SK-N-SH treated with all-trans-retinoic acid at 6 μM for 48 hours (cell line): Measurements from ENCODE around the gene CPA5.
A peak's percentile ranks its signal among the peaks of the same experiment; 100 is the strongest.

Experiments used
- ATAC-seq: fragments of 200-7000 bp; cut with Tn5 transposase; 3 replicates; pipeline ENCODE4 v1.9.1; 2020; ENCODE audit warnings: mild to moderate bottlenecking, moderate library complexity
- ARNTL ChIP-seq: fragments of 450-650 bp; formaldehyde crosslinking; IDR thresholded peaks from 2 replicates; pipeline ENCODE4 v1.5.0; 2020; ENCODE audit warnings: low read depth, mild to moderate bottlenecking, moderate library complexity, borderline replicate concordance
- BACH2 ChIP-seq: fragments of 250-450 bp; sonication (Bioruptor Pico); IDR thresholded peaks from 2 replicates; pipeline ENCODE4 v1.9.0; 2021; ENCODE audit warnings: mild to moderate bottlenecking, borderline replicate concordance
- CSDC2 ChIP-seq: fragments of 250-450 bp; sonication (Bioruptor Pico); IDR thresholded peaks from 2 replicates; pipeline ENCODE4 v1.5.0; 2020; ENCODE audit warnings: mild to moderate bottlenecking, moderate library complexity
- ESRRG ChIP-seq: fragments of 250-450 bp; sonication (Bioruptor Pico); IDR thresholded peaks from 2 replicates; pipeline ENCODE4 v1.6.1; 2021; ENCODE audit warnings: mild to moderate bottlenecking
- GLIS3 ChIP-seq: fragments of 250-450 bp; sonication (Bioruptor Pico); IDR thresholded peaks from 2 replicates; pipeline ENCODE4 v1.5.0; 2020; ENCODE audit warnings: mild to moderate bottlenecking, moderate library complexity
- ISL1 ChIP-seq: fragments of 250-450 bp; sonication (Bioruptor Pico); IDR thresholded peaks from 2 replicates; pipeline ENCODE4 v2.1.2; 2022; ENCODE audit warnings: mild to moderate bottlenecking, moderate library complexity
- OSR1 ChIP-seq: fragments of 250-450 bp; sonication (Bioruptor Pico); IDR thresholded peaks from 2 replicates; pipeline ENCODE4 v1.8.0; 2022; ENCODE audit warnings: moderate library complexity, mild to moderate bottlenecking, inconsistent platforms
- PPARA ChIP-seq: fragments of 250-450 bp; sonication (Bioruptor Pico); IDR thresholded peaks from 2 replicates; pipeline ENCODE4 v1.5.0; 2020; ENCODE audit warnings: mild to moderate bottlenecking, borderline replicate concordance
- RARB ChIP-seq: fragments of 250-450 bp; sonication (Bioruptor Pico); IDR thresholded peaks from 2 replicates; pipeline ENCODE4 v1.8.0; 2021; ENCODE audit warnings: mild to moderate bottlenecking, moderate library complexity
- SNAI2 ChIP-seq: fragments of 250-450 bp; sonication (Bioruptor Pico); IDR thresholded peaks from 2 replicates; pipeline ENCODE4 v1.5.0; 2020; ENCODE audit warnings: mild to moderate bottlenecking, moderate library complexity
- TCF4 ChIP-seq: fragments of 250-450 bp; sonication (Bioruptor Pico); IDR thresholded peaks from 2 replicates; pipeline ENCODE4 v1.8.0; 2021; ENCODE audit warnings: mild to moderate bottlenecking, moderate library complexity, borderline replicate concordance
- TOX ChIP-seq: fragments of 250-450 bp; sonication (Bioruptor Pico); IDR thresholded peaks from 2 replicates; pipeline ENCODE4 v1.8.0; 2021; ENCODE audit warnings: mild to moderate bottlenecking, moderate library complexity, borderline replicate concordance
- TSHZ2 ChIP-seq: fragments of 250-450 bp; sonication (Bioruptor Pico); IDR thresholded peaks from 2 replicates; pipeline ENCODE4 v1.5.0; 2020; ENCODE audit warnings: mild to moderate bottlenecking, moderate library complexity
- ZC3H10 ChIP-seq: fragments of 250-450 bp; sonication (Bioruptor Pico); IDR thresholded peaks from 2 replicates; pipeline ENCODE4 v1.5.1; 2021; ENCODE audit warnings: mild to moderate bottlenecking, moderate library complexity
- ZFP3 ChIP-seq: fragments of 250-450 bp; sonication (Bioruptor Pico); IDR thresholded peaks from 2 replicates; pipeline ENCODE4 v1.5.0; 2020; ENCODE audit warnings: mild to moderate bottlenecking, moderate library complexity
- ZFP30 ChIP-seq: fragments of 450-650 bp; formaldehyde crosslinking; IDR thresholded peaks from 2 replicates; pipeline ENCODE4 v1.5.0; 2022; ENCODE audit warnings: mild to moderate bottlenecking, moderate library complexity
- ZNF565 ChIP-seq: fragments of 450-650 bp; formaldehyde crosslinking; conservative IDR thresholded peaks from 2 replicates; pipeline ENCODE4 v1.5.0; 2020; ENCODE audit warnings: low read depth, mild to moderate bottlenecking, moderate library complexity
- ZNF70 ChIP-seq: fragments of 450-650 bp; formaldehyde crosslinking; IDR thresholded peaks from 2 replicates; pipeline ENCODE4 v1.5.0; 2020; ENCODE audit warnings: mild to moderate bottlenecking, moderate library complexity
- ZNF8 ChIP-seq: fragments of 450-650 bp; formaldehyde crosslinking; IDR thresholded peaks from 2 replicates; pipeline ENCODE4 v1.5.0; 2020; ENCODE audit warnings: mild to moderate bottlenecking, moderate library complexity
- TF ChIP-seq, protein P1 (sequence below): fragments of 250-450 bp; sonication (Bioruptor Pico); IDR thresholded peaks from 2 replicates; pipeline ENCODE4 v1.8.0; 2020; ENCODE audit warnings: mild to moderate bottlenecking, moderate library complexity, borderline replicate concordance
- TF ChIP-seq, protein P2 (sequence below): fragments of 250-450 bp; sonication (Bioruptor Pico); IDR thresholded peaks from 2 replicates; pipeline ENCODE4 v1.5.1; 2021; ENCODE audit warnings: mild to moderate bottlenecking, moderate library complexity
- TF ChIP-seq, protein P3 (sequence below): fragments of 250-450 bp; sonication (Bioruptor Pico); IDR thresholded peaks from 2 replicates; pipeline ENCODE4 v1.5.1; 2020; ENCODE audit warnings: low read depth, mild to moderate bottlenecking, moderate library complexity
- TF ChIP-seq, protein P4 (sequence below): fragments of 250-450 bp; sonication (Bioruptor Pico); IDR thresholded peaks from 2 replicates; pipeline ENCODE4 v1.8.0; 2021; ENCODE audit warnings: low read depth, mild to moderate bottlenecking, moderate library complexity, borderline replicate concordance

CPA5 gene

DNA sequence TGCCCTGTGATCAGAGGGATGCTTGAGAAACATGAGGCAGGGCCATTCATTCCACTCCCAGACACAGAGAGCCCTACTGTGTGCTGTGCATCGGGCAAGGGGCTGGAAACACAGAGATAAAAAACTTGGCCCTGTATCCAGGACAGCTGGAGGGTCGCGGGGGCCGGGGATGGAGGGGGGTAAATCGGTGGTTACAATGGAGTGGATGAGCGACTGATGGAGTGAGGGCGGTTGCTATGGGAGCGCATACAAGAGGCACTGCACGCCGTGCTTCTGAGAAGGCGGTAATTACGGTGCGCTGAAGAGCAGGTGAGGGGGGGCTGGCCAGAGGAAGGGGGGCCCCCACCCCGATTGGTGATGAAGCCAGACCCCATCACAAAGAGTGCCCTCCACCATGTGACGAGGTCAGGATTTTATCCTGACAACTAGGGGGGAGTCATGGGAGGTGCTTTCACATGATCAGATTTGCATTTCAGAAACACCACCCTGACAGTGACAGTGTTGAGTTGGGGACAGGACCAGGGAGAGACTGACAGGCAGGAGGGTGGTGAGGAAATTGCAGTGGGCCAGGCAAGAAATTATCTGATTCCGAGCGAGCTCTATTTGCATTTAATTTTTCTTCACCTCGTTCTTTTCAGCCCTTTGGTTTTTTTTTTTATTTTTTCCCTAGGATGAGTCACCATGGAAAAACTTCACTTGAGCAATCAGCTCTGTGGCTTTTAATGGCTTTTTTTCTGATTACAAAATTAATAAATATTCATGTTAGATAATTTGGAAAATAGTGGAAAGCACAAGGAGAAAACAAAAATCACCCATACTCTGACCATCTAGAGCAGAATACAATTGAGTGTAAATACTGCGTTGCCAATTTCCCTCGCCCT lies 7.8 kb downstream of the CPA5 start:
- no peak for ATAC-seq
- TF ChIP-seq ZC3H10 (CRISPR knock-in tag): no peak
- no peak for TF ChIP-seq CSDC2 (CRISPR knock-in tag)
- TF ChIP-seq ZNF8 (CRISPR knock-in tag): no peak
- TF ChIP-seq ISL1 (CRISPR knock-in tag): peak; percentile 77

DNA sequence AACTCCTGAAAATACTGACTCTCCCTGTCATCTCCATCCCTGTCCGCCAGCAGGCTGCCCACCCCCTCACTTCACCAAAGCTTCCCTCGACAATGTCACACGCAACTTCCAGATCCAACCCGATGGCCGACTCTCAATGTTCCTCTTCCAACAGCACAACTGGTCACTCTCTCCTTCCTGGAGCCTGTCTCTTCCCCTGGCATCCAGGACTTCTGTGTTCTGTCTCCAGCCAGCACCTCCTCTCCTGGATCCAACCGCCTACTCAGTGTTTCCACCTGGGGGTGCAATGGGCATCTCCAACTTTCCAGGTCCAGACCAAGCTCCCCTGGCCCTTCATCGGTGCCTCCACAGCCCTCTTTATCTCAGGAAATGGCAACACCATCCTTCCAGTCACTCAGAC lies 8.6 kb downstream of the CPA5 start:
- no peak for TF ChIP-seq OSR1 (CRISPR knock-in tag)
- TF ChIP-seq ARNTL (CRISPR knock-in tag): no peak
- TF ChIP-seq CSDC2 (CRISPR knock-in tag): no peak
- no peak for ATAC-seq

DNA sequence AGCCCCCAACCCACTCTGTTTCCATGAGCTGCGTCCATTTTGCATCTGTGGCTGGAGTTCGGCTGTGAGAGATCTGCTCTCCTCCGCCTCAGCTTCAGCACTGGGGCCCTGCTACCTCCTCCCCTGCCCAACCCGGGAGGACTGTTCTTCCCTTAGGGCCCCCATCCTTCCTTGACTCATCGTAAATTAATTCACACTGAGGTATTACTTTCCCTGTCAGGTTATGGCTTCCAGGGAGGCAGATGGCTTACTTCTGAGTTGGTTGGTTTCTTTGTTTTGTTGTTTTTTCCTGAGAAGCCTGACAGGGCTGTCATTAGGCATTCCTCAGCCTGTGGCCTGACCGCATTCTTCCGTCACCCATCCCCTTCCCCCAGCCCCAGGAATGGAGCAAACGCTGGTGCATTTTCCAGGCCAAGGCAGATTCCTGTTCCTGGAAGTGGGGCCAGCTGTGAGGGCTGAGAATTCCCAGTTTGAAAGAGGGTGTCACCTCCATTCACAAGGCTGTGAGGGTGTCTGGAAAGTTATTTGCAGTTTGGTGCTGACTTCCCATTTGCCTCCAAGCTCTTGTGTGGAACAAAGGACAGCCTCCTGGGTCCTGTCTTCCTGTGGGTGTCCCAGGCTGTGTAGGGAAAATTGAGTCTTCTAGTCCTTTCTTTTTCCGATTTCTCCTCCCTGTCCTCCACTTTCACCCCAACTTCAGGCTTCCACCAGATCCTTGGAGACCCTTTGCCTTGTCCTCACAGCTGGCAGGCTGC lies 11.7 kb downstream of the CPA5 start:
- peak; percentile 94 for ATAC-seq
- 0 out of 2 replicates have a peak, but pooled peaks have one; percentile 70 for TF ChIP-seq ZNF565 (CRISPR knock-in tag)
- TF ChIP-seq, protein P1, sequence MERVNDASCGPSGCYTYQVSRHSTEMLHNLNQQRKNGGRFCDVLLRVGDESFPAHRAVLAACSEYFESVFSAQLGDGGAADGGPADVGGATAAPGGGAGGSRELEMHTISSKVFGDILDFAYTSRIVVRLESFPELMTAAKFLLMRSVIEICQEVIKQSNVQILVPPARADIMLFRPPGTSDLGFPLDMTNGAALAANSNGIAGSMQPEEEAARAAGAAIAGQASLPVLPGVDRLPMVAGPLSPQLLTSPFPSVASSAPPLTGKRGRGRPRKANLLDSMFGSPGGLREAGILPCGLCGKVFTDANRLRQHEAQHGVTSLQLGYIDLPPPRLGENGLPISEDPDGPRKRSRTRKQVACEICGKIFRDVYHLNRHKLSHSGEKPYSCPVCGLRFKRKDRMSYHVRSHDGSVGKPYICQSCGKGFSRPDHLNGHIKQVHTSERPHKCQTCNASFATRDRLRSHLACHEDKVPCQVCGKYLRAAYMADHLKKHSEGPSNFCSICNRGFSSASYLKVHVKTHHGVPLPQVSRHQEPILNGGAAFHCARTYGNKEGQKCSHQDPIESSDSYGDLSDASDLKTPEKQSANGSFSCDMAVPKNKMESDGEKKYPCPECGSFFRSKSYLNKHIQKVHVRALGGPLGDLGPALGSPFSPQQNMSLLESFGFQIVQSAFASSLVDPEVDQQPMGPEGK: peak; percentile 99
- TF ChIP-seq SNAI2 (CRISPR knock-in tag): peak; percentile 82
- TF ChIP-seq, protein P2, sequence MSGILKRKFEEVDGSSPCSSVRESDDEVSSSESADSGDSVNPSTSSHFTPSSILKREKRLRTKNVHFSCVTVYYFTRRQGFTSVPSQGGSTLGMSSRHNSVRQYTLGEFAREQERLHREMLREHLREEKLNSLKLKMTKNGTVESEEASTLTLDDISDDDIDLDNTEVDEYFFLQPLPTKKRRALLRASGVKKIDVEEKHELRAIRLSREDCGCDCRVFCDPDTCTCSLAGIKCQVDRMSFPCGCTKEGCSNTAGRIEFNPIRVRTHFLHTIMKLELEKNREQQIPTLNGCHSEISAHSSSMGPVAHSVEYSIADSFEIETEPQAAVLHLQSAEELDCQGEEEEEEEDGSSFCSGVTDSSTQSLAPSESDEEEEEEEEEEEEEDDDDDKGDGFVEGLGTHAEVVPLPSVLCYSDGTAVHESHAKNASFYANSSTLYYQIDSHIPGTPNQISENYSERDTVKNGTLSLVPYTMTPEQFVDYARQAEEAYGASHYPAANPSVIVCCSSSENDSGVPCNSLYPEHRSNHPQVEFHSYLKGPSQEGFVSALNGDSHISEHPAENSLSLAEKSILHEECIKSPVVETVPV: peak; percentile 31; the same call in 1 of the 2 replicates
- TF ChIP-seq ARNTL (CRISPR knock-in tag): no peak
- TF ChIP-seq TCF4 (CRISPR knock-in tag): peak; percentile 51; the same call in 1 of the 2 replicates
- peak; percentile 78; the same call in 1 of the 2 replicates for TF ChIP-seq TOX (CRISPR knock-in tag)
- no peak; the same call in none of the 2 replicates for TF ChIP-seq ZFP3
- TF ChIP-seq GLIS3: no peak
- TF ChIP-seq PPARA (CRISPR knock-in tag): no peak
- TF ChIP-seq, protein P3, sequence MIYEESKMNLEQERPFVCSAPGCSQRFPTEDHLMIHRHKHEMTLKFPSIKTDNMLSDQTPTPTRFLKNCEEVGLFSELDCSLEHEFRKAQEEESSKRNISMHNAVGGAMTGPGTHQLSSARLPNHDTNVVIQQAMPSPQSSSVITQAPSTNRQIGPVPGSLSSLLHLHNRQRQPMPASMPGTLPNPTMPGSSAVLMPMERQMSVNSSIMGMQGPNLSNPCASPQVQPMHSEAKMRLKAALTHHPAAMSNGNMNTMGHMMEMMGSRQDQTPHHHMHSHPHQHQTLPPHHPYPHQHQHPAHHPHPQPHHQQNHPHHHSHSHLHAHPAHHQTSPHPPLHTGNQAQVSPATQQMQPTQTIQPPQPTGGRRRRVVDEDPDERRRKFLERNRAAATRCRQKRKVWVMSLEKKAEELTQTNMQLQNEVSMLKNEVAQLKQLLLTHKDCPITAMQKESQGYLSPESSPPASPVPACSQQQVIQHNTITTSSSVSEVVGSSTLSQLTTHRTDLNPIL (CRISPR knock-in tag): peak; percentile 84; the same call in 1 of the 2 replicates
- no peak for TF ChIP-seq BACH2 (CRISPR knock-in tag)
- 0 out of 2 replicates have a peak, but pooled peaks have one; percentile 24 for TF ChIP-seq OSR1 (CRISPR knock-in tag)
- TF ChIP-seq, protein P4, sequence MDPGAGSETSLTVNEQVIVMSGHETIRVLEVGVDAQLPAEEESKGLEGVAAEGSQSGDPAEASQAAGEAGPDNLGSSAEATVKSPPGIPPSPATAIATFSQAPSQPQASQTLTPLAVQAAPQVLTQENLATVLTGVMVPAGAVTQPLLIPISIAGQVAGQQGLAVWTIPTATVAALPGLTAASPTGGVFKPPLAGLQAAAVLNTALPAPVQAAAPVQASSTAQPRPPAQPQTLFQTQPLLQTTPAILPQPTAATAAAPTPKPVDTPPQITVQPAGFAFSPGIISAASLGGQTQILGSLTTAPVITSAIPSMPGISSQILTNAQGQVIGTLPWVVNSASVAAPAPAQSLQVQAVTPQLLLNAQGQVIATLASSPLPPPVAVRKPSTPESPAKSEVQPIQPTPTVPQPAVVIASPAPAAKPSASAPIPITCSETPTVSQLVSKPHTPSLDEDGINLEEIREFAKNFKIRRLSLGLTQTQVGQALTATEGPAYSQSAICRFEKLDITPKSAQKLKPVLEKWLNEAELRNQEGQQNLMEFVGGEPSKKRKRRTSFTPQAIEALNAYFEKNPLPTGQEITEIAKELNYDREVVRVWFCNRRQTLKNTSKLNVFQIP (CRISPR knock-in tag): no peak
- peak; percentile 61 for TF ChIP-seq ZC3H10 (CRISPR knock-in tag)
- TF ChIP-seq ZFP30: no peak
- peak; percentile 17; the same call in 1 of the 2 replicates for TF ChIP-seq CSDC2 (CRISPR knock-in tag)
- TF ChIP-seq ESRRG: no peak; the same call in 1 of the 2 replicates
- peak; percentile 88 for TF ChIP-seq RARB (CRISPR knock-in tag)
- 0 out of 2 replicates have a peak, but pooled peaks have one; percentile 38 for TF ChIP-seq ZNF8 (CRISPR knock-in tag)
- TF ChIP-seq ISL1 (CRISPR knock-in tag): peak; percentile 91
- TF ChIP-seq ZNF70 (CRISPR knock-in tag): no peak
- no peak; the same call in 1 of the 2 replicates for TF ChIP-seq TSHZ2 (CRISPR knock-in tag)
